ENCODE measurements around the gene GTF2IRD2.
"Not testable (repeated sequence)": the region's sequence is repeated elsewhere in the genome, so short reads cannot be mapped to it uniquely, and the experiment has no call there.

GTF2IRD2 gene

DNA sequence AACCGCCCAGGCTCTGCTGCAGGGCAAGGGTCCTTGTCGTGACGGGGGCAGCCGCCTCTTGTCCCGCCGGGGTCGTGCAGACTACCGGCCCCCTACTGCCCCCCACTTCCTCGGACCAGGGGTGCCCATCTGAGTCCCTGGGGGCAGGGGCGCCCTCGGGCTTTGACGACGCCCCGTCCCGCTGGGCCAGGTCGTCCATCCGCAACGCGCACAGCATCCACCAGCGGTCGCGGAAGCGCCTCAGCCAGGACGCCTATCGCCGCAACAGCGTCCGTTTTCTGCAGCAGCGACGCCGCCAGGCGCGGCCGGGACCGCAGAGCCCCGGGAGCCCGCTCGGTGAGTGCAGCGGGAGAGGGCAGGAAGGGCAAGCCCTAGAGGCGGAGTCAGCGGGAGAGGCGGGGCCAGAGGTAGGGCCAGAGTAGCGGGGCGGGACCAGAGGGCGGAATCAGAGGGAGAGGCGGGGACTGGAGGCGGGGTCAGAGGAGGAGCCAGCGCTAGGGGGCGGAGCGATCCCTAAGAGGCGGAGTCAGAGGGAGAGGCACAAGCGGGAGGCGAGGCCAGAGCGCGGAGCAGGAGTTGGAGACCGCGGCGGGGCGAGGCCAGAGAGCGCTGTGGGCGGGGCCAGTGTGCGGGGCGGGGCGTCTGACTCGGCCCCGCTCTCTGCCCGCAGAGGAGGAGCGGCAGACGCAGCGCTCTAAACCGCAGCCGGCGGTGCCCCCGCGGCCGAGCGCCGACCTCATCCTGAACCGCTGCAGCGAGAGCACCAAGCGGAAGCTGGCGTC lies 62.8 kb downstream of the GTF2IRD2 start:
- DNase-seq (ENCODE audit: low spot score): not testable (repeated sequence)

GRCh38 chr7:74783595-74783994 lies 67.8 kb downstream of the GTF2IRD2 start:
- not testable (repeated sequence) for DNase-seq (ENCODE audit: low spot score)

GRCh38 chr7:74781746-74782145 lies 69.7 kb downstream of the GTF2IRD2 start:
- not testable (repeated sequence) for DNase-seq (ENCODE audit: low spot score)

- not testable (repeated sequence) for DNase-seq (ENCODE audit: low spot score)
Measured at GRCh38 chr7:74779053-74779452, 72.4 kb downstream of the GTF2IRD2 start.

- not testable (repeated sequence) for DNase-seq (ENCODE audit: low spot score)
Measured at GRCh38 chr7:74775111-74775510, 76.3 kb downstream of the GTF2IRD2 start.

GRCh38 chr7:74773760-74774750 lies 77.3 kb downstream of the GTF2IRD2 start, which contains the start of gene NCF1:
NCF1 (plus strand) TSS chr7:74774011; CDS start chr7:74774032, 21 bp downstream.
- DNase-seq (ENCODE audit: low spot score): not testable (repeated sequence)

- not testable (repeated sequence) for DNase-seq (ENCODE audit: low spot score)
Measured at GRCh38 chr7:74772093-74772492, 79.3 kb downstream of the GTF2IRD2 start.

GRCh38 chr7:74770062-74770461 lies 81.3 kb downstream of the GTF2IRD2 start:
- DNase-seq (ENCODE audit: low spot score): not testable (repeated sequence)

DNA sequence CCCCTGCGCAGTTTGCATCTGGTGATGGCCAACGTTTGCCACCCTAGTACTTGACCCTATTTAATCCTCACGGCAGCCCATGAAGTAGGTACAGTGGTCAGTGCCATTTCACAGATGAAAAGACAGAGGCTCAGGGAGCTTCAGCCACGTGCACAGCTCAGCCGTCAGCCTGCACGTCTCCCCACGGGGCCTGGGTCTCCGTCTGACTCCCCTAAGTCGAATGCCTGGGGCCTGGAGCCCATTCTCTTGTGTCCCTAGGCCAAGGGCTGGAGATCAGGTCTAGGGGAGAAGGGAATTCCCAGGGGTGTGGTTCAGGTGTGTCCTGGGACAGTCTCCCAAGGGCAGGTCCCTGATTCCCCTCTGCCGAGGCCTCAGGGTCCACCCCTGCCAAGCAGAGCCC lies 84.4 kb downstream of the GTF2IRD2 start:
- not testable (repeated sequence) for DNase-seq (ENCODE audit: low spot score)

DNA sequence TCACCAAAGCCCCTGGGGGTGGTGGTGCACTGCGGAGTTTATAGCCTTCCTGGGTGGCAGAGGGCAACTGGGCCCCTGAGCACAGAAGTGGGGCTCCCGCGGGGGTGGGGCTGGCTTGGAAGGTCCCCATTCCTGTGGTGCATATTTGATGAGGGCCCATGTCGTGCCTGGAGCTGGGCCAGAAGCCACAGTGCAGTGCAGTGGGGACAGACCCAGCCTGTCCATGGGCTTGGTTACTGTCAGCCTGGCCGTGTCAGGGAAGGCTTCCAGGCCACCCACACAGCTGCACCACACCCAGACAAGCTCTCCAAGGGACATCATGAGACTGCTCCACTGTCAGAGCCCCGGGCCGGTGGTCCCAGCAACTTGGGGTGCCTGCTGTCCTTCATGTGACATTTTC lies 84.9 kb downstream of the GTF2IRD2 start:
- DNase-seq (ENCODE audit: low spot score): not testable (repeated sequence)

- DNase-seq (ENCODE audit: low spot score): not testable (repeated sequence)
Measured at GRCh38 chr7:74765205-74765918, 86.0 kb downstream of the GTF2IRD2 start.

- DNase-seq (ENCODE audit: low spot score): not testable (repeated sequence)
Measured at GRCh38 chr7:74758982-74759381, 92.4 kb downstream of the GTF2IRD2 start.

- DNase-seq (ENCODE audit: low spot score): not testable (repeated sequence)
Measured at GRCh38 chr7:74758268-74758667, 93.1 kb downstream of the GTF2IRD2 start.

DNA sequence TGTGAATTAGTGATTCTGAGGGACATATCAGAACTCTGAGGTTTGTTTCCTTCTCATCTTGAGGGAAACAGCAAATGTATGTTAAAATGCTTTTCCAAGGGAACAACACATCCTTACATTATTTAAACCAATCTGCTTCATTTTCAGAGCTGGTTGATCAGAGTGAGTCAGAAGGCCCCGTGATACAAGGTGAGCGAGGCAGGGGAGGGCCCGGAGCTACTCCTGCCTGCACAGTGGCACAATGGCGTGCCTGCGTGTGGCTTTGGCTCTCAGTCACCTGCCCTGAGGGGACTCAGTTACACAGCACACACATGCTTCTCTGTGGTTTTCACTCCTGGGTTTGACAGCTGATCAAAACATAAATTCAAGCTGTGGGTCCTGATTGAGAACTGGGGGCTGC lies 94.7 kb downstream of the GTF2IRD2 start:
- DNase-seq (ENCODE audit: low spot score): not testable (repeated sequence)

DNA sequence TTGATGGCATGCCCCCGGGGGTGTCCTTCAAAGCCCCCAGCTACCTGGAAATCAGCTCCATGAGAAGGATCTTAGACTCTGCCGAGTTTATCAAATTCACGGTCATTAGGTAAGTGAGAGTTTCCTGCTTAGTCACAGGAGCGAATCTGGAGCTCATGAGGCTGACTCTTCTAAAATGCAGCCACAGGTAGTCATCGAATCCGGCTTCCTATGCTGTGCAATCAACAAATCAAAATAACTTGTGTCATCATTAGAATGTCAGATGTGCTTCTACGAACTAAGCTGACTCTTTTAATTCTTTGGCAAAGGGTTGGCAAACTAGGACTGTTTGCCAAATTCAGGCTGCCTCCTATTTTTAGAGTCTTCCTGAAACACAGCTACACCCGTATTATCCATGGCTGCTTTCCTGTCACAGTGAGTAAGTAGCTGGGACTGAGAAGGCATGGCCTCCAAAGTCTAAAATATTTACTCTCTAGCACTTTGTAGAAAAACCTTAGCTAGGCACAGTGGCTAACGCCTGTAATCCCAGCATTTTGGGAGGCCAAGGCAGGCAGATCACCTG lies 97.4 kb downstream of the GTF2IRD2 start:
- DNase-seq (ENCODE audit: low spot score): not testable (repeated sequence)
